A673 (cell line): Measurements from ENCODE around the gene MACROH2A2. TPM values are rescaled to one million over a fixed set of nuclear protein-coding genes. Genes with fewer than 3 reads are reported as not detected.

ENCODE experiments used
- BruUV-seq: library from RNA; stranded (reverse); fragments of 400-500 nt; replicated peaks from 2 replicates; lab custom pipeline; 2021; lab: Mats Ljungman, UMichigan
- CTCF ChIA-PET: fragments of 300-600 bp; sonication (Branson Sonifier 250); formaldehyde crosslinking; loops from one replicate; lab custom pipeline; 2022; ENCODE audit warnings: antibody characterized with exemption; lab: Charles Lee
- POLR2A ChIA-PET: fragments of 300-600 bp; sonication (Branson Sonifier 250); formaldehyde crosslinking; loops from one replicate; lab custom pipeline; 2022; ENCODE audit warnings: antibody characterized with exemption; ENCODE audit not compliant: low non-redundant PET; lab: Charles Lee
- DNase-seq: peaks from one replicate; pipeline ENCODE4 v3.0.0-alpha.2; 2015; ENCODE audit warnings: low spot score
- H3K27ac ChIP-seq: fragments of 200-600 bp; sonication (generic); 2 replicates; pipeline ENCODE4 v1.5.1; 2016; ENCODE audit warnings: mixed run types, low read depth, mild to moderate bottlenecking, mixed read lengths, antibody characterized with exemption, low read length; ENCODE audit not compliant: poor library complexity, severe bottlenecking
- H3K27me3 ChIP-seq: fragments of 200-600 bp; sonication (generic); replicated peaks from 2 replicates; pipeline ENCODE4 v1.6.1; 2017; ENCODE audit warnings: mixed run types, low read depth, mild to moderate bottlenecking, mixed read lengths, antibody characterized with exemption, low read length; ENCODE audit not compliant: insufficient read depth, poor library complexity
- H3K36me3 ChIP-seq: fragments of 200-600 bp; sonication (generic); 2 replicates; pipeline ENCODE4 v1.6.1; 2016; ENCODE audit warnings: mixed run types, mild to moderate bottlenecking, mixed read lengths, antibody characterized with exemption, low read length; ENCODE audit not compliant: insufficient read depth, poor library complexity, severe bottlenecking
- H3K4me1 ChIP-seq: fragments of 200-600 bp; sonication (generic); 2 replicates; pipeline ENCODE4 v1.6.1; 2017; ENCODE audit warnings: mixed run types, mild to moderate bottlenecking, mixed read lengths, antibody characterized with exemption, low read length; ENCODE audit not compliant: insufficient read depth, poor library complexity, severe bottlenecking
- H3K4me3 ChIP-seq: fragments of 200-600 bp; sonication (generic); 2 replicates; pipeline ENCODE4 v1.5.1; 2016; ENCODE audit warnings: low read depth, mixed run types, mild to moderate bottlenecking, mixed read lengths, low read length; ENCODE audit not compliant: poor library complexity, severe bottlenecking
- H3K9me3 ChIP-seq: fragments of 200-600 bp; sonication (generic); 2 replicates; pipeline ENCODE4 v1.6.1; 2016; ENCODE audit warnings: mixed run types, low read depth, mild to moderate bottlenecking, mixed read lengths, antibody characterized with exemption, low read length; ENCODE audit not compliant: poor library complexity, severe bottlenecking
- CTCF ChIP-seq: fragments of 300-800, 200-600 bp; sonication (generic); conservative IDR thresholded peaks from 2 replicates; pipeline ENCODE4 v1.5.1; 2017; ENCODE audit warnings: low read depth, mild to moderate bottlenecking, antibody characterized with exemption, low read length, moderate library complexity, mixed read lengths
- EZH2 ChIP-seq: fragments of 200-600 bp; sonication (generic); IDR thresholded peaks from 2 replicates; pipeline ENCODE4 v1.6.1; 2017; ENCODE audit warnings: borderline replicate concordance, low read depth, mild to moderate bottlenecking, mixed read lengths, antibody characterized with exemption, low read length; ENCODE audit not compliant: poor library complexity, severe bottlenecking
- intact Hi-C: fragments of 100-400 bp; cut with micrococcal nuclease; formaldehyde crosslinking; loops from one replicate; pipeline ENCODE4 v1.10.0; 2022; ENCODE audit not compliant: unreplicated experiment
- total RNA-seq: library from RNA; stranded (reverse); gene quantifications from 2 replicates; pipeline ENCODE4 v1.2.3, GENCODE V29; 2021

Gene MACROH2A2
- total RNA-seq, 1 experiment from 2014 or later = 301 TPM

GRCh38 chr10:70135046-70135445 lies 82.4 kb downstream of the MACROH2A2 start:
- Histone ChIP-seq H3K9me3 (no peaks in the 10 kb centered on the region), H3K27ac (no peak overlapping the region), H3K4me1 (peaks cover 9% of the 10 kb centered on the region), H3K36me3 (peaks cover 15% of the 10 kb centered on the region), H3K27me3 (no peaks in the 10 kb centered on the region), H3K4me3 (no peak overlapping the region)
- intact Hi-C loops = no loop called here
- no peak for DNase-seq
- no peak for TF ChIP-seq CTCF
- no peak for TF ChIP-seq EZH2
- no TSS peak for BruUV-seq
- ChIA-PET CTCF (no interaction called here), POLR2A (no interaction called here)

- Histone ChIP-seq H3K27ac (no peak overlapping the region), H3K9me3 (no peaks in the 10 kb centered on the region), H3K36me3 (peaks cover 19% of the 10 kb centered on the region), H3K4me3 (no peak overlapping the region), H3K4me1 (peaks cover 8% of the 10 kb centered on the region), H3K27me3 (no peaks in the 10 kb centered on the region)
- no peak for DNase-seq
- intact Hi-C loops = no loop called here
- ChIA-PET POLR2A (interaction anchor here (0.7 to 1.2 kb wide), 2 partner anchors 11 to 201 kb away, joined by 3 to 4 read pairs; partner anchors contain the start of gene TYSND1), CTCF (no interaction called here)
- BruUV-seq = no TSS peak
- TF ChIP-seq EZH2 (no peak), CTCF (no peak)
These were observed 83.0 kb downstream of the MACROH2A2 start for GRCh38 chr10:70135684-70136083.

DNA sequence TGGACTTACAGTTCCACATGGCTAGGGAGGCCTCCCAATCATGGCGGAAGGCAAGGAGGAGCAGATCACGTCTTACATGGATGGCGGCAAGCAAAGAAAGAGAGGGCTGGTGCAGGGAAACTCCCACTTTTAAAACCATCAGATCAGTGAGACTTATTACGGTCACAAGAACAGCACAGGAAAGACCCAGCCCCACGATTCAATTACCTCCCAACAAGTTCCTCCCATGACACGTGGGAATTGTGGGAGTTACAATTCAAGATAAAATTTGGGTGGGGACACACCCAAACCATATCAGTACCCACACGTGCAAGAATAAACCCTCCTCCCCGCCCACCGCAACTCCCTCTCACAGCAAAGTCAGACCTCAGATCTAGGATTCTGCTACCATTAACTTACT lies 84.5 kb downstream of the MACROH2A2 start:
- H3K36me3 ChIP-seq = peaks cover 22% of the 10 kb centered on the region
- H3K27ac ChIP-seq = no peak overlapping the region
- no peaks in the 10 kb centered on the region for H3K4me1 ChIP-seq
- no peaks in the 10 kb centered on the region for H3K27me3 ChIP-seq
- ChIA-PET CTCF (no interaction called here), POLR2A (interaction anchor here (0.7 to 1.2 kb wide), 2 partner anchors 9 to 12 kb away, joined by 3 to 4 read pairs; partner anchors contain the start of gene TYSND1)
- no peak for TF ChIP-seq EZH2
- no peak for TF ChIP-seq CTCF
- H3K9me3 ChIP-seq = no peaks in the 10 kb centered on the region
- H3K4me3 ChIP-seq = no peak overlapping the region
- BruUV-seq = no TSS peak
- intact Hi-C loops = no loop called here
- no peak for DNase-seq
